ENCODE results near the gene LRRC4C. TPM values are rescaled to one million over a fixed set of nuclear protein-coding genes. Genes with fewer than 3 reads are reported as not detected.

Gene LRRC4C
- total RNA-seq, 1 donor from 2014 or later, result not detected

- DNase-seq (ENCODE audit: low read depth in 2 of 2), result no peak
Observed at GRCh38 chr11:41333357-41333756, 126.1 kb downstream of the LRRC4C start.

- no peak for DNase-seq (ENCODE audit: low read depth in 2 of 2)
Observed at GRCh38 chr11:41328324-41328723, 131.1 kb downstream of the LRRC4C start.

- DNase-seq (ENCODE audit: low read depth in 2 of 2), result no peak
Observed at GRCh38 chr11:41323446-41323845, 136.0 kb downstream of the LRRC4C start.

- no peak for DNase-seq (ENCODE audit: low read depth in 2 of 2)
Observed at GRCh38 chr11:41320653-41321052, 138.8 kb downstream of the LRRC4C start.

- no peak for DNase-seq (ENCODE audit: low read depth in 2 of 2)
Observed at GRCh38 chr11:41320238-41320637, 139.2 kb downstream of the LRRC4C start.

- no peak for DNase-seq (ENCODE audit: low read depth in 2 of 2)
Observed at GRCh38 chr11:41319434-41319833, 140.0 kb downstream of the LRRC4C start.

- DNase-seq (ENCODE audit: low read depth in 2 of 2), result no peak
Observed at GRCh38 chr11:41316751-41317150, 142.7 kb downstream of the LRRC4C start.

GRCh38 chr11:41313226-41313625 is 146.2 kb downstream of the LRRC4C start:
- DNase-seq (ENCODE audit: low read depth in 2 of 2), result no peak

GRCh38 chr11:41309716-41310115 is 149.7 kb downstream of the LRRC4C start:
- no peak for DNase-seq (ENCODE audit: low read depth in 2 of 2)

- DNase-seq (ENCODE audit: low read depth in 2 of 2), result no peak
Observed at GRCh38 chr11:41309111-41309522, 150.3 kb downstream of the LRRC4C start.

- no peak for DNase-seq (ENCODE audit: low read depth in 2 of 2)
Observed at GRCh38 chr11:41308286-41308685, 151.2 kb downstream of the LRRC4C start.

GRCh38 chr11:41307296-41308080 is 152.0 kb downstream of the LRRC4C start:
- no peak for DNase-seq (ENCODE audit: low read depth in 2 of 2)

GRCh38 chr11:41306431-41306830 is 153.0 kb downstream of the LRRC4C start:
- no peak for DNase-seq (ENCODE audit: low read depth in 2 of 2)

- no peak for DNase-seq (ENCODE audit: low read depth in 2 of 2)
Observed at GRCh38 chr11:41301023-41301422, 158.4 kb downstream of the LRRC4C start.

- no peak for DNase-seq (ENCODE audit: low read depth in 2 of 2)
Observed at GRCh38 chr11:41289408-41289807, 170.0 kb downstream of the LRRC4C start.

- no peak for DNase-seq (ENCODE audit: low read depth in 2 of 2)
Observed at GRCh38 chr11:41286751-41287150, 172.7 kb downstream of the LRRC4C start.

GRCh38 chr11:41284354-41284753 is 175.1 kb downstream of the LRRC4C start:
- no peak for DNase-seq (ENCODE audit: low read depth in 2 of 2)

GRCh38 chr11:41283191-41283930 is 176.1 kb downstream of the LRRC4C start:
- DNase-seq (ENCODE audit: low read depth in 2 of 2), result no peak

- DNase-seq (ENCODE audit: low read depth in 2 of 2), result no peak
Observed at GRCh38 chr11:41282395-41282794, 177.1 kb downstream of the LRRC4C start.

GRCh38 chr11:41281131-41281742 is 178.2 kb downstream of the LRRC4C start:
- DNase-seq (ENCODE audit: low read depth in 2 of 2), result no peak

GRCh38 chr11:41274831-41275230 is 184.6 kb downstream of the LRRC4C start:
- no peak for DNase-seq (ENCODE audit: low read depth in 2 of 2)

- DNase-seq (ENCODE audit: low read depth in 2 of 2), result no peak
Observed at GRCh38 chr11:41273908-41274307, 185.5 kb downstream of the LRRC4C start.
